Activated CD8-positive, alpha-beta T cell treated with anti-CD3 and anti-CD28 coated beads, Interleukin-2, amount 10 ng/mL, durations not matched to agents 7 days and 5 days (primary cell): ENCODE results near the gene DHX35. TPM values are rescaled to one million over a fixed set of nuclear protein-coding genes. Genes with fewer than 3 reads are reported as not detected.

Experiments used
- ATAC-seq: fragments of 150-1000 bp; cut with Tn5 transposase; one replicate; pipeline ENCODE4 v1.10.0; 2021; ENCODE audit warnings: moderate library complexity
- CTCF ChIA-PET: fragments of 350-600 bp; sonication (Branson Sonifier 250); formaldehyde crosslinking; loops from one replicate; lab custom pipeline; 2021; ENCODE audit warnings: antibody characterized with exemption; lab: Charles Lee
- POLR2A ChIA-PET: fragments of 350-600 bp; sonication (Branson Sonifier 250); formaldehyde crosslinking; loops from one replicate; lab custom pipeline; 2021; ENCODE audit warnings: antibody characterized with exemption; lab: Charles Lee
- DNase-seq: peaks from one replicate; pipeline ENCODE4 v3.0.0-alpha.2; 2020
- H3K27ac Mint-ChIP-seq: one replicate; pipeline ENCODE4 v1.8.0; 2021; ENCODE audit warnings: mild to moderate bottlenecking, mixed read lengths
- H3K27me3 Mint-ChIP-seq: one replicate; pipeline ENCODE4 v1.8.0; 2021; ENCODE audit warnings: low read depth, mixed read lengths
- H3K36me3 Mint-ChIP-seq: one replicate; pipeline ENCODE4 v1.8.0; 2021; ENCODE audit warnings: low read depth, mixed read lengths
- H3K4me1 Mint-ChIP-seq: one replicate; pipeline ENCODE4 v1.8.0; 2021; ENCODE audit warnings: low read depth, mixed read lengths
- H3K4me3 Mint-ChIP-seq: one replicate; pipeline ENCODE4 v1.8.0; 2021; ENCODE audit warnings: mild to moderate bottlenecking, mixed read lengths
- H3K9me3 Mint-ChIP-seq: one replicate; pipeline ENCODE4 v1.8.0; 2022; ENCODE audit warnings: mixed read lengths; ENCODE audit not compliant: insufficient read depth
- total RNA-seq, 2 experiments: library from RNA; stranded (reverse); gene quantifications; one replicate each; pipeline ENCODE4 v1.2.3, GENCODE V29; 2021

The DHX35 gene
- total RNA-seq, 2 experiments from 2014 or later, result 10.8 to 11.1 TPM

DNA sequence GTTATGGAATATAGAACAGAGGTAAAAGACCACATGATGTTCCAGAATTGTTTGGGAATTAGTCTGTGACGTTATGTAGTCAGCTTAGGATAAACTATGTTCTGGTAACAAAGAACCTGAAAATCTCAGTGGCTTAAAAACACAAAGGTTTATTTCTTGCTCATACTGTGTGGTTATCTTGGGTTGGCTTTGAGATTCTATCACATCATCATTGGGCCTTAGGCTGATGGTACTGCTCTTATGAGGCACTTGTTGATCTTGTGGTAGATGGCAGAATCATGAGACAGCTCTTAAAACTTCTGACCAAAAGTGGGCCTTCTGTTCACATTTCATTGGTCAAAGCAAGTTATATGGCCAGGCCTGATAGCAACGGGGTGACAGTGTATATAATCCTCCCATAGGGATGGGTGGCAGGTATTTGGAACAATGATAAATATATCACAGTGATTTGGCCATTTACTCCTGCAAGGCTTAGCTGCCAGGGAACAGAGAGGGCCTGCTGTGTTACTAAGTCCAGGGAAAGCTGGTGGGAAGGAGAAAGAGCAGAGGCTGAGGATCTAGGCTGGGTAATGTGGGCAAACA lies 13.5 kb downstream of the DHX35 start:
- Mint-ChIP-seq H3K36me3 (peaks cover 10% of the 10 kb centered on the region), H3K27ac (no peak overlapping the region), H3K4me1 (peaks cover 4% of the 10 kb centered on the region), H3K4me3 (no peak overlapping the region), H3K9me3 (no peaks in the 10 kb centered on the region), H3K27me3 (no peaks in the 10 kb centered on the region)
- no peak for DNase-seq
- no peak for ATAC-seq
- ChIA-PET CTCF (interaction anchor here (0.9 to 1.4 kb wide), 2 partner anchors 13 to 73 kb away, joined by 3 to 5 read pairs; partner anchors contain the start of gene DHX35), POLR2A (interaction anchor here (0.6 kb wide), 1 partner anchor 15 kb away, joined by 4 read pairs; no protein-coding TSS in a partner anchor)

DNA sequence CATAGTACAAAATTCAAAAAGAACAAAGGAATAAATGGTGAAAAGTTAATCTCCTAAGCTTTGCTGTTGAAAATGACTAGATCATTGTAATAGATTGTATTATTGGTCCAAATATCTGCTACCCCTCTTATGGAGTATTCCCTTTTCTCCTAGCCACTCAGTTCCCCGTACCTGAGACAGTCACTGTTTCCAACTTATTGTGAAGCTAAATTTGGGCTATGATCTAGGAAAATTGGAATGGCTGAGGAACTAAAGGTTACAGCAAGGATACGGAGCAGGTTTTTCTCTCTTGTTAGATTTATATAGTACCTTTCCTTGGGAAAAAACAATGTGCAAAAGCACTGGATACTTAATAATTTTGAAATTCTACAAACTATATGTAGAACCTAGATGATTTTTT lies 17.3 kb downstream of the DHX35 start:
- Mint-ChIP-seq H3K4me1 (peaks cover 7% of the 10 kb centered on the region), H3K27ac (no peak overlapping the region), H3K4me3 (no peak overlapping the region), H3K27me3 (no peaks in the 10 kb centered on the region), H3K36me3 (peaks cover 14% of the 10 kb centered on the region), H3K9me3 (no peaks in the 10 kb centered on the region)
- DNase-seq (no peak), ATAC-seq (no peak)
- POLR2A ChIA-PET, result no interaction called here
- CTCF ChIA-PET, result interaction anchor here (0.7 to 1.5 kb wide), 5 partner anchors 9 to 70 kb away, joined by 3 to 5 read pairs (median 4); partner anchors contain the start of gene DHX35

DNA sequence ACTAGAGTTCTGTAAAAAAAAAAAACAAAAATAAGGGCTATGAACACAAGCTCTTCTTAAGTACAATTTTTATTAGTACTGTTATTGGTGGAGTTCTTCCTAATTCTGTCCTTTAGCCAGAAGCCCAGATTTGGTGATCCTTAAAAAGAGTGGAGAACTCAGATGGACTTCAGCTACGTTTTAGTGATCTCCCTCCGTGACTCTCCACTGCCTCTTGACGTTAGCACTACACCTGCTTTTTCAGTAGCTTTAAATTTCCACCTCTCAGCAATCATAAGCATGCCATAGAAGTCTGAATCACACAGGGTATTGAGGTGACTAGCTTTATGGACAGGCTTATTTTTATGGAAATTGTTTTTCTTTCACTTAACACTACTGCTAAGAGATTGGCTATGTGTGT lies 17.7 kb downstream of the DHX35 start:
- no peaks in the 10 kb centered on the region for H3K9me3 Mint-ChIP-seq
- ATAC-seq (no peak), DNase-seq (no peak)
- no peak overlapping the region for H3K4me3 Mint-ChIP-seq
- peaks cover 7% of the 10 kb centered on the region for H3K4me1 Mint-ChIP-seq
- no peak overlapping the region for H3K27ac Mint-ChIP-seq
- H3K27me3 Mint-ChIP-seq, result no peaks in the 10 kb centered on the region
- ChIA-PET POLR2A (interaction anchor here (0.6 kb wide), 1 partner anchor 8 kb away, joined by 3 read pairs; no protein-coding TSS in a partner anchor), CTCF (interaction anchor here (0.7 to 1.5 kb wide), 5 partner anchors 8 to 69 kb away, joined by 3 to 5 read pairs (median 4); partner anchors contain the start of gene DHX35)
- H3K36me3 Mint-ChIP-seq, result peaks cover 11% of the 10 kb centered on the region

DNA sequence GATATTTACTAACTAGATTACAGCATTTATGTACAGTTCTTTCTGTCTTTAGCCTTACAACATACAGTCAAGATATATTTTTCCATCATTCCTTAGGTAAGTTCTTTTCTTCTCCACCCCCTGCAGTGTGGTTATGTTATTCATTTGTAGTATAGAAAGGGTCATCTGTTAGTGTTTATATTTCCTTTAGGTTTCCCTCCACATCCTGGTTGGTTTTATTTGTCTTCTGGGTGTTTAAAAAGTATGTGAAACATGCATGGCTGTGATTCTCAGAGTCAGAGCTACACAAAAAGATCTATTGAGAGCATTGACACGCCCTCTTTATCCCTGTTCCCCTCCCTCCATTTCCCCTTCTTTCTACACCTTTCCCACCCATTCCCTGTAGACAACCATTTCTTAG lies 20.1 kb downstream of the DHX35 start:
- peaks cover 11% of the 10 kb centered on the region for H3K36me3 Mint-ChIP-seq
- H3K9me3 Mint-ChIP-seq, result no peaks in the 10 kb centered on the region
- ChIA-PET POLR2A (interaction anchor here (0.6 kb wide), 1 partner anchor 616 kb away, joined by 3 read pairs; no protein-coding TSS in a partner anchor), CTCF (interaction anchor here (0.5 to 0.9 kb wide), 2 partner anchors 11 to 100 kb away, joined by 3 read pairs; no protein-coding TSS in a partner anchor)
- DNase-seq (no peak), ATAC-seq (no peak)
- no peak overlapping the region for H3K4me3 Mint-ChIP-seq
- H3K27ac Mint-ChIP-seq, result peak overlapping the region; percentile 1
- H3K27me3 Mint-ChIP-seq, result no peaks in the 10 kb centered on the region
- peaks cover 15% of the 10 kb centered on the region for H3K4me1 Mint-ChIP-seq

DNA sequence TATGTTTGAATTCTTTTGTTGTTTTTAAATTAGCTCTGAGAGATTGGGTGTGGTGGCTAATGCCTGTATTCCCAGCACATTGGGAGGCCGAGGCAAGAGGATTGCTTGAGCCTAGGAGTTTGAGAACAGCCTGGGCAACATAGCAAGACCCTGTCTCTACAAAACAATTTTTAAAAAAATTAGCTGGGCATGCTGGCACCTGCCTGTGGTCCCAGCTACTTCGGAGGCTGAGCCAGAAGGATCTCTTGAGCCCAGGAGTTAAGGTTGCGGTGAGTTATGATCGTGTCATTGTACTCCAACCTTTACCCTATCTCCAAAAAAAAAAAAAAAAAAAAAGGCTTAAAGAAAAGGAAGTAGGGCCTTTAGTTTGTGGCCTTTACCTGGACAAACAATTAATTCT lies 22.9 kb downstream of the DHX35 start:
- H3K27me3 Mint-ChIP-seq, result no peaks in the 10 kb centered on the region
- peaks cover 23% of the 10 kb centered on the region for H3K4me1 Mint-ChIP-seq
- H3K9me3 Mint-ChIP-seq, result no peaks in the 10 kb centered on the region
- DNase-seq, result no peak
- H3K4me3 Mint-ChIP-seq, result no peak overlapping the region
- H3K27ac Mint-ChIP-seq, result no peak overlapping the region
- ChIA-PET CTCF (interaction anchor here (1.3 to 4.9 kb wide), 5 partner anchors 13 to 64 kb away, joined by 3 to 22 read pairs (median 5); partner anchors contain the start of gene DHX35), POLR2A (interaction anchor here (1.5 kb wide), 1 partner anchor 23 kb away, joined by 4 read pairs; the partner anchor contains the start of gene DHX35)
- no peak for ATAC-seq
- peaks cover 24% of the 10 kb centered on the region for H3K36me3 Mint-ChIP-seq

DNA sequence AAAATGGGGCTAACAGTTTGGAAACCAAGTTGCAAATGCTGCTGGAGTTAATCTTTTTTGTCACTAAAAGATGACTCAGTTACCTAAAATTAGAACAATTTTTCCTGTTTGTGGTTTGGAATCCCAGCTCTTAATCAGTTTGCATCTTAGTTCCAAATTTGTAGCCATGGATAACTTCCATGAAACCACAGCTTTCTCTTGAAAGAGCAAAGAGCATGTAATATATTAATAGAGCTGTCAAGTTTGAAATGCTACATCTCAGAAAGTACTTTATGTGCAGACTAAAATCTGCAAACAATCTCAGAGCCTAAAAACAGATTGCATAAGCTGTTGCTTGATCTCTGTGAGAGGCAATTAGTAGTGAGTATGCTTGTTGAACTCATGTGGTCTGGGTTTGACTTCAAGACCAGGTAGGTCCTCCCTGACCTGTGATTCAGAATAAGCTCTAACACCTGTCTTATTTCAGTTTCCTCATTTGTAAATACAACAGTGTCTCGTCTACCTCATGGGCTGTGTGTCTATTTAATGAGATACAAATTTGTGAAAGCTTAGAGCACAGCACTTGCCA lies 23.5 kb downstream of the DHX35 start:
- Mint-ChIP-seq H3K4me3 (no peak overlapping the region), H3K9me3 (no peaks in the 10 kb centered on the region), H3K4me1 (peaks cover 23% of the 10 kb centered on the region), H3K36me3 (peaks cover 25% of the 10 kb centered on the region), H3K27me3 (no peaks in the 10 kb centered on the region), H3K27ac (no peak overlapping the region)
- ATAC-seq (no peak), DNase-seq (no peak)
- ChIA-PET CTCF (interaction anchor here (0.7 to 4.9 kb wide), 6 partner anchors 9 to 1065 kb away, joined by 3 to 22 read pairs (median 4); partner anchors contain the start of gene DHX35), POLR2A (interaction anchor here (1.5 to 1.9 kb wide), 2 partner anchors 23 to 24 kb away, joined by 4 to 5 read pairs; partner anchors contain the start of gene DHX35)

DNA sequence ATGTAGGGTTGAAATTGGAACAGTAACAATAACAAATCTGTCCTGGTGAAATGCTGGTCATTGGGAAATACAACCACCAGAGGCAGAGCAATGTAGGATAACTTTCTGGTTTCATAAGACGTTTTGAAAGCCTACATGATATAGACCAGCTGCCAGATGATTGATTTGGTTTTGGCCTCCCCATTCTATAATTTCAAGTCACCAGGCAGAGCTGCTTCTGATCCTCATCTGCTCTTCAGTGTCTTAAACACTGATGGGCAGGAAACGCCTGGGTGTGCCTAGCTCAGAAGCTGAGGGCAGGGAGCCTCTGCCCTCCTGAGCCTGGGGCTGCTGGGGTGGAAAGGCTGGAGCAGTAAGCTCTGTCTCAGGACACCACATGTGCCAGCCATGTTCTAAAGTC lies 24.5 kb downstream of the DHX35 start:
- H3K9me3 Mint-ChIP-seq, result no peaks in the 10 kb centered on the region
- H3K36me3 Mint-ChIP-seq, result peaks cover 22% of the 10 kb centered on the region
- no peak overlapping the region for H3K27ac Mint-ChIP-seq
- ChIA-PET POLR2A (interaction anchor here (1.9 kb wide), 1 partner anchor 25 kb away, joined by 5 read pairs; no protein-coding TSS in a partner anchor), CTCF (interaction anchor here (0.7 to 4.9 kb wide), 4 partner anchors 8 to 62 kb away, joined by 3 to 22 read pairs (median 3); no protein-coding TSS in a partner anchor)
- DNase-seq (no peak), ATAC-seq (no peak)
- peaks cover 23% of the 10 kb centered on the region for H3K4me1 Mint-ChIP-seq
- no peaks in the 10 kb centered on the region for H3K27me3 Mint-ChIP-seq
- no peak overlapping the region for H3K4me3 Mint-ChIP-seq

DNA sequence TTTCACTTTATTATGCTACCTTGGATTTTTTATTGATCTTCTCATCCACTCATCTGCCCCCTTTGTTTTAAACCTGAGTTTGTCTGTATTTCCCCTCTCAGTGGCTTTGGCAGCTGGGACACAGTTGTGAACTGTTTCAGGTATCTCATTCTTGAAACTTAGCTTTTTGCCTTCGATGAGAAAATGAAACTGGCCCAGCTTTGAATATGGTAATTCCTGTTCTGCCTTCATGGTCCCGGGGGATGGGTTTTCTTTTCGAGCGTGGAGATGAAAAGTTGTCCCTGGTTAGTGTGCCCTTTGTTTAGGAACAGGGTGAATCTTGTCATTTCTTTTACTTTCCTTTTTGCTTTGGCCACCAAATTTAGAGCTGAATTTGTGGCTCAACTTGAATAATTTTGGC lies 25.6 kb downstream of the DHX35 start:
- H3K27me3 Mint-ChIP-seq, result no peaks in the 10 kb centered on the region
- peaks cover 20% of the 10 kb centered on the region for H3K4me1 Mint-ChIP-seq
- H3K36me3 Mint-ChIP-seq, result peaks cover 18% of the 10 kb centered on the region
- POLR2A ChIA-PET, result interaction anchor here (0.6 kb wide), 1 partner anchor 11 kb away, joined by 3 read pairs; no protein-coding TSS in a partner anchor
- CTCF ChIA-PET, result interaction anchor here (1.2 to 4.9 kb wide), 4 partner anchors 8 to 51 kb away, joined by 3 to 22 read pairs (median 5); partner anchors contain the start of gene DHX35
- DNase-seq (no peak), ATAC-seq (no peak)
- no peaks in the 10 kb centered on the region for H3K9me3 Mint-ChIP-seq
- peak overlapping the region; percentile 9 for H3K27ac Mint-ChIP-seq
- no peak overlapping the region for H3K4me3 Mint-ChIP-seq

DNA sequence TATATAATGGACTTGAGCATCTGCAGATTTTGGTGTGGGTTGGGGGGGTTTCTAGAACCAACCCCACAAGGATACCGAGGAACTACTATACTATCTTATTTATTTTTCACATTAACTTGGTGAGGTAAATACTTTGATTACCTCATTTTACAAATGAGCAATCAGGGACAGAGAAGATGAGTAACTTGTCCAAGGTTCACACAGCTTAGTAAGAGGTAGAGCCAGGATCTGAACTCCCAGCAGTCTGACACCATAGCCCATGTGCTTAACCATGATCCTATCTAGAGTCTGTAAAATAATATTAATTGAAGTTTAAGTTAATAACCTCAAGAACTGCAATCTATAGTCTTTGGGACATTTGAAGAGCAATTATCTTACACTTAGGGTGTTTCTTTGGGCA lies 28.6 kb downstream of the DHX35 start:
- Mint-ChIP-seq H3K9me3 (no peaks in the 10 kb centered on the region), H3K4me3 (no peak overlapping the region), H3K27me3 (no peaks in the 10 kb centered on the region), H3K36me3 (peaks cover 22% of the 10 kb centered on the region), H3K4me1 (peaks cover 20% of the 10 kb centered on the region), H3K27ac (no peak overlapping the region)
- ChIA-PET CTCF (interaction anchor here (1.5 kb wide), 1 partner anchor 28 kb away, joined by 5 read pairs; the partner anchor contains the start of gene DHX35), POLR2A (no interaction called here)
- ATAC-seq (no peak), DNase-seq (no peak)

DNA sequence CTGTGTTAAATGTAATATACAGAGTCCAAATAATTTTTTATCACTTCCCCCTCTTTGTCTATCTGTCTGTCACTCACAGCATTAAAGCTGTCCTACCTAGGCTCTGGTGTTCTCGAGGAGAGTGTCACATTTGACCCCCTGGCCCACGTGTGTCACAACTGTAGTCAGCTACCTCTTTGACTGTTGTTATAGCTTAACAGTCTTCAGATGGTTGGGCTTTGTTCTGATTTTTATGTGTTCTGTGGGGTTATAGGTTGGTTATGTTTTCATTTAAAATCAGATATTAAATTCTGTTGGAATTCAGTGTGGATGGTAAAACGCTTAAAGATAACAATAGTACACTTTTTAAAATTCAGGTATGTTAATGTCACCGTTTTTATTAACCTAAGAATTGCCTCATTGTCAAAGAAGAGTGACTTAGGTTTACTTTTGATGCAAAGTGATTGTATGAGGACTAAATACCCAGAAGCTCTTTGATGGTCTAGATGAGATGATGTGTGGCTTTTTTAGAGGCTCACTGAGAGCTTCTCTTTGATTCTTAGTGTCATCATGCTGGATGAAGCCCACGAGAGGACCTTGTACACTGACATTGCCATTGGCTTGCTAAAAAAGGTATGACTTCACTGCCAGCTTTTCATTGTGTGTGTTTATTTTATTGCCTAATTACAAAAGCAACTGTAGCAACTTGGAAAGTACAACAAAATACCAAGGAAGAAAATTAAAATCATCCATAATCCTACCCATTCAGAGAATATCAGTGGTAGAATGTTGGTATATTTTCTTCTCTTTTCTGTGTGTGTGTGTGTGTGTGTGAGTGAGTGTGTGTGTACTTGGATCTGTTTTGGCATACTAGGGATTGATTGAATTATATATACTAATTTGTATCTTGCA lies 29.9 kb downstream of the DHX35 start:
- H3K27me3 Mint-ChIP-seq, result no peaks in the 10 kb centered on the region
- no peak overlapping the region for H3K27ac Mint-ChIP-seq
- ATAC-seq (no peak), DNase-seq (no peak)
- peaks cover 13% of the 10 kb centered on the region for H3K4me1 Mint-ChIP-seq
- peaks cover 22% of the 10 kb centered on the region for H3K36me3 Mint-ChIP-seq
- ChIA-PET CTCF (interaction anchor here (0.6 to 1.5 kb wide), 3 partner anchors 29 to 90 kb away, joined by 4 to 5 read pairs (median 4); partner anchors contain the start of gene DHX35), POLR2A (no interaction called here)
- no peaks in the 10 kb centered on the region for H3K9me3 Mint-ChIP-seq
- H3K4me3 Mint-ChIP-seq, result no peak overlapping the region
